HEK293 (cell line): ENCODE results near the gene CCL2.

Experiments
- CTCF ChIA-PET: fragments of 350-600 bp; formaldehyde crosslinking; extraction: SDS; loops from one replicate; lab custom pipeline; 2021; ENCODE audit warnings: antibody characterized with exemption; lab: Yijun Ruan, JAX
- POLR2A ChIA-PET: fragments of 300-600 bp; formaldehyde crosslinking; extraction: SDS; loops from one replicate; lab custom pipeline; 2020; ENCODE audit warnings: antibody characterized with exemption, inconsistent platforms; lab: Yijun Ruan, JAX
- H3K27ac ChIP-seq: fragments of 200-500 bp; sonication (Bioruptor generic); 2 replicates; pipeline ENCODE4 v1.5.1; 2014; ENCODE audit warnings: low read depth, low read length, control low read depth, inconsistent platforms; ENCODE audit errors: extremely low read depth
- H3K36me3 ChIP-seq, 2 experiments: fragments of 200-500 bp in 1 of 2; sonication (Bioruptor generic) in 1 of 2; 1 replicate in 1 of 2; 2 replicates in 1 of 2; pipeline ENCODE4 v1.5.1; 2014 to 2017; ENCODE audit warnings: inconsistent platforms in 2 of 2, low read length in 2 of 2; ENCODE audit not compliant: control insufficient read depth in 2 of 2, insufficient read depth in 1 of 2
- H3K4me1 ChIP-seq: fragments of 200-500 bp; sonication (Bioruptor generic); 2 replicates; pipeline ENCODE4 v1.5.1; 2014; ENCODE audit warnings: mild to moderate bottlenecking, low read length, inconsistent platforms; ENCODE audit not compliant: control insufficient read depth, insufficient read depth
- H3K4me3 ChIP-seq: 2 replicates; pipeline ENCODE4 v1.5.1; 2011; ENCODE audit warnings: low read depth, mild to moderate bottlenecking, control low read depth, low read length, moderate library complexity
- H3K9me3 ChIP-seq: fragments of 200-500 bp; sonication (Bioruptor generic); 2 replicates; pipeline ENCODE4 v1.5.1; 2014; ENCODE audit warnings: low read depth, low read length, inconsistent platforms; ENCODE audit not compliant: control insufficient read depth, insufficient read depth
- KLF16 ChIP-seq: fragments of 450-650 bp; formaldehyde crosslinking; IDR thresholded peaks from 2 replicates; pipeline ENCODE4 v1.5.1; 2017; ENCODE audit warnings: missing biosample characterization, missing genetic modification characterization
- PATZ1 ChIP-seq: fragments of 450-650 bp; formaldehyde crosslinking; IDR thresholded peaks from 2 replicates; pipeline ENCODE4 v1.5.1; 2016; ENCODE audit warnings: missing biosample characterization, missing genetic modification characterization
- PRDM2 ChIP-seq: fragments of 450-650 bp; formaldehyde crosslinking; IDR thresholded peaks from 2 replicates; pipeline ENCODE4 v1.5.1; 2016; ENCODE audit warnings: missing biosample characterization, missing genetic modification characterization, borderline replicate concordance
- YY1 ChIP-seq: fragments of 450-650 bp; formaldehyde crosslinking; IDR thresholded peaks from 2 replicates; pipeline ENCODE4 v1.5.1; 2018; ENCODE audit warnings: missing biosample characterization, missing genetic modification characterization
- YY2 ChIP-seq: fragments of 450-650 bp; formaldehyde crosslinking; IDR thresholded peaks from 2 replicates; pipeline ENCODE4 v1.5.1; 2016; ENCODE audit warnings: missing biosample characterization, missing genetic modification characterization
- ZNF114 ChIP-seq: fragments of 450-650 bp; formaldehyde crosslinking; IDR thresholded peaks from 2 replicates; pipeline ENCODE4 v1.5.0; 2017; ENCODE audit warnings: missing biosample characterization, missing genetic modification characterization
- ZNF157 ChIP-seq: fragments of 450-650 bp; formaldehyde crosslinking; IDR thresholded peaks from 2 replicates; pipeline ENCODE4 v1.5.1; 2016; ENCODE audit warnings: missing biosample characterization, missing genetic modification characterization
- ZNF16 ChIP-seq: fragments of 450-650 bp; formaldehyde crosslinking; IDR thresholded peaks from 2 replicates; pipeline ENCODE4 v1.5.1; 2016; ENCODE audit warnings: low read depth, missing biosample characterization, missing genetic modification characterization
- ZNF184 ChIP-seq: fragments of 450-650 bp; IDR thresholded peaks from 2 replicates; pipeline ENCODE4 v1.5.1; 2018; ENCODE audit warnings: missing biosample characterization, mild to moderate bottlenecking, missing genetic modification characterization
- ZNF350 ChIP-seq: fragments of 450-650 bp; formaldehyde crosslinking; IDR thresholded peaks from 2 replicates; pipeline ENCODE4 v1.5.0; 2017; ENCODE audit warnings: missing biosample characterization, mild to moderate bottlenecking, missing genetic modification characterization
- ZNF354C ChIP-seq: fragments of 450-650 bp; formaldehyde crosslinking; IDR thresholded peaks from 2 replicates; pipeline ENCODE4 v1.5.1; 2016; ENCODE audit warnings: missing biosample characterization, missing genetic modification characterization, low read depth, borderline replicate concordance
- ZNF394 ChIP-seq: fragments of 450-650 bp; formaldehyde crosslinking; IDR thresholded peaks from 2 replicates; pipeline ENCODE4 v1.5.1; 2016; ENCODE audit warnings: missing biosample characterization, missing genetic modification characterization, mild to moderate bottlenecking, moderate library complexity, borderline replicate concordance
- ZNF404 ChIP-seq: fragments of 450-650 bp; formaldehyde crosslinking; IDR thresholded peaks from 2 replicates; pipeline ENCODE4 v1.5.1; 2017; ENCODE audit warnings: missing biosample characterization, missing genetic modification characterization
- ZNF416 ChIP-seq: fragments of 450-650 bp; formaldehyde crosslinking; IDR thresholded peaks from 2 replicates; pipeline ENCODE4 v1.5.1; 2016; ENCODE audit warnings: missing biosample characterization, missing genetic modification characterization
- ZNF544 ChIP-seq: fragments of 450-650 bp; formaldehyde crosslinking; IDR thresholded peaks from 2 replicates; pipeline ENCODE4 v1.5.0; 2017; ENCODE audit warnings: missing biosample characterization, missing genetic modification characterization
- ZNF623 ChIP-seq: fragments of 450-650 bp; formaldehyde crosslinking; IDR thresholded peaks from 2 replicates; pipeline ENCODE4 v1.5.1; 2016; ENCODE audit warnings: missing biosample characterization, missing genetic modification characterization
- ZNF658 ChIP-seq: fragments of 450-650 bp; formaldehyde crosslinking; IDR thresholded peaks from 2 replicates; pipeline ENCODE4; 2016; ENCODE audit warnings: missing biosample characterization, missing genetic modification characterization
- ZNF747 ChIP-seq: fragments of 450-650 bp; formaldehyde crosslinking; IDR thresholded peaks from 2 replicates; pipeline ENCODE4 v1.5.1; 2016; ENCODE audit warnings: missing biosample characterization, missing genetic modification characterization
- TF ChIP-seq, protein P1 (sequence below): fragments of 450-650 bp; formaldehyde crosslinking; IDR thresholded peaks from 2 replicates; pipeline ENCODE4 v1.5.1; 2017; ENCODE audit warnings: missing biosample characterization, missing genetic modification characterization
- TF ChIP-seq, protein P2 (sequence below): fragments of 450-650 bp; formaldehyde crosslinking; IDR thresholded peaks from 2 replicates; pipeline ENCODE4 v1.5.1; 2016; ENCODE audit warnings: missing biosample characterization, missing genetic modification characterization

Gene CCL2

GRCh38 chr17:34257299-34257985, 2.4 kb downstream of the CCL2 start (continued):
- TF ChIP-seq, protein P1, sequence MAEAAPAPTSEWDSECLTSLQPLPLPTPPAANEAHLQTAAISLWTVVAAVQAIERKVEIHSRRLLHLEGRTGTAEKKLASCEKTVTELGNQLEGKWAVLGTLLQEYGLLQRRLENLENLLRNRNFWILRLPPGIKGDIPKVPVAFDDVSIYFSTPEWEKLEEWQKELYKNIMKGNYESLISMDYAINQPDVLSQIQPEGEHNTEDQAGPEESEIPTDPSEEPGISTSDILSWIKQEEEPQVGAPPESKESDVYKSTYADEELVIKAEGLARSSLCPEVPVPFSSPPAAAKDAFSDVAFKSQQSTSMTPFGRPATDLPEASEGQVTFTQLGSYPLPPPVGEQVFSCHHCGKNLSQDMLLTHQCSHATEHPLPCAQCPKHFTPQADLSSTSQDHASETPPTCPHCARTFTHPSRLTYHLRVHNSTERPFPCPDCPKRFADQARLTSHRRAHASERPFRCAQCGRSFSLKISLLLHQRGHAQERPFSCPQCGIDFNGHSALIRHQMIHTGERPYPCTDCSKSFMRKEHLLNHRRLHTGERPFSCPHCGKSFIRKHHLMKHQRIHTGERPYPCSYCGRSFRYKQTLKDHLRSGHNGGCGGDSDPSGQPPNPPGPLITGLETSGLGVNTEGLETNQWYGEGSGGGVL (tag by site-specific recombination): no peak
- no peak for TF ChIP-seq YY1 (tag by site-specific recombination)
- no peak for TF ChIP-seq PATZ1

GRCh38 chr17:34257986-34258326, 2.9 kb downstream of the CCL2 start:
- H3K27ac ChIP-seq: no peak overlapping the region
- H3K36me3 ChIP-seq: no peaks in the 10 kb centered on the region
- H3K9me3 ChIP-seq: no peaks in the 10 kb centered on the region
- TF ChIP-seq ZNF157 (no peak), ZNF16 (tag by site-specific recombination) (no peak), ZNF354C (tag by site-specific recombination) (no peak), ZNF416 (tag by site-specific recombination) (no peak), ZNF114 (tag by site-specific recombination) (no peak)
- TF ChIP-seq, protein P2, sequence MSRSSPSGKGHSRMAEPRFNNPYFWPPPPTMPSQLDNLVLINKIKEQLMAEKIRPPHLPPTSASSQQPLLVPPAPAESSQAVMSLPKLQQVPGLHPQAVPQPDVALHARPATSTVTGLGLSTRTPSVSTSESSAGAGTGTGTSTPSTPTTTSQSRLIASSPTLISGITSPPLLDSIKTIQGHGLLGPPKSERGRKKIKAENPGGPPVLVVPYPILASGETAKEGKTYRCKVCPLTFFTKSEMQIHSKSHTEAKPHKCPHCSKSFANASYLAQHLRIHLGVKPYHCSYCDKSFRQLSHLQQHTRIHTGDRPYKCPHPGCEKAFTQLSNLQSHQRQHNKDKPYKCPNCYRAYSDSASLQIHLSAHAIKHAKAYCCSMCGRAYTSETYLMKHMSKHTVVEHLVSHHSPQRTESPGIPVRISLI (tag by site-specific recombination): no peak
- H3K4me3 ChIP-seq: no peak overlapping the region
- ChIA-PET POLR2A (no interaction called here), CTCF (interaction anchor here (3.2 to 3.4 kb wide), 2 partner anchors 57 to 103 kb away, joined by 11 to 22 read pairs; no protein-coding TSS in a partner anchor)
- H3K4me1 ChIP-seq: peaks cover 12% of the 10 kb centered on the region

GRCh38 chr17:34259146-34259545, 4.1 kb downstream of the CCL2 start:
- no peak overlapping the region for H3K4me3 ChIP-seq
- no peaks in the 10 kb centered on the region for H3K36me3 ChIP-seq
- CTCF ChIA-PET: interaction anchor here (0.7 kb wide), 1 partner anchor 14 kb away, joined by 3 read pairs; no protein-coding TSS in a partner anchor
- no peaks in the 10 kb centered on the region for H3K9me3 ChIP-seq
- POLR2A ChIA-PET: no interaction called here
- peaks cover 11% of the 10 kb centered on the region for H3K4me1 ChIP-seq
- no peak overlapping the region for H3K27ac ChIP-seq
- TF ChIP-seq ZNF184 (no peak), ZNF747 (tag by site-specific recombination) (no peak), ZNF623 (tag by site-specific recombination) (no peak), KLF16 (no peak), YY2 (tag by site-specific recombination) (no peak), ZNF350 (tag by site-specific recombination) (no peak), ZNF658 (tag by site-specific recombination) (no peak), ZNF404 (tag by site-specific recombination) (no peak), ZNF544 (tag by site-specific recombination) (no peak), PRDM2 (tag by site-specific recombination) (no peak), ZNF394 (tag by site-specific recombination) (no peak)
